Chondrocyte (in vitro differentiated cells): Measurements from ENCODE around the gene MEOX1. TPM values are rescaled to one million over a fixed set of nuclear protein-coding genes. Genes with fewer than 3 reads are reported as not detected.

Experiments used
- DNase-seq: peaks from one replicate; pipeline ENCODE4 v3.0.0; 2021; ENCODE audit warnings: mixed read lengths, low spot score
- H3K27ac Mint-ChIP-seq: one replicate; pipeline ENCODE4 v1.8.0; 2021; ENCODE audit warnings: mild to moderate bottlenecking, moderate library complexity, mixed read lengths; ENCODE audit not compliant: unreplicated experiment
- H3K27me3 Mint-ChIP-seq: 2 replicates; pipeline ENCODE4 v1.8.0; 2021; ENCODE audit warnings: low read depth, mixed read lengths
- H3K36me3 Mint-ChIP-seq: 2 replicates; pipeline ENCODE4 v1.8.0; 2021; ENCODE audit warnings: low read depth, mixed read lengths
- H3K4me1 Mint-ChIP-seq: 2 replicates; pipeline ENCODE4 v1.8.0; 2021; ENCODE audit warnings: low read depth, mild to moderate bottlenecking, mixed read lengths
- H3K4me3 Mint-ChIP-seq: one replicate; pipeline ENCODE4 v1.8.0; 2021; ENCODE audit warnings: mild to moderate bottlenecking, moderate library complexity, mixed read lengths; ENCODE audit not compliant: unreplicated experiment
- H3K9me3 Mint-ChIP-seq: 2 replicates; pipeline ENCODE4 v1.8.0; 2021; ENCODE audit warnings: low read depth, mixed read lengths
- total RNA-seq: library from RNA; stranded (reverse); gene quantifications from 3 replicates; pipeline ENCODE4 v1.2.1, GENCODE V29; 2021
- TF ChIP-seq, protein P1 (sequence below): fragments of 200-600 bp; sonication (generic); IDR thresholded peaks from 2 replicates; pipeline ENCODE4 v1.5.0; 2021; ENCODE audit warnings: antibody characterized with exemption, mild to moderate bottlenecking, moderate library complexity

The MEOX1 gene
- total RNA-seq, 1 donor from 2014 or later, result 0.07 TPM

- H3K4me1 Mint-ChIP-seq, result peaks cover 17% of the 10 kb centered on the region
- H3K4me3 Mint-ChIP-seq, result no peak overlapping the region
- TF ChIP-seq, protein P1, sequence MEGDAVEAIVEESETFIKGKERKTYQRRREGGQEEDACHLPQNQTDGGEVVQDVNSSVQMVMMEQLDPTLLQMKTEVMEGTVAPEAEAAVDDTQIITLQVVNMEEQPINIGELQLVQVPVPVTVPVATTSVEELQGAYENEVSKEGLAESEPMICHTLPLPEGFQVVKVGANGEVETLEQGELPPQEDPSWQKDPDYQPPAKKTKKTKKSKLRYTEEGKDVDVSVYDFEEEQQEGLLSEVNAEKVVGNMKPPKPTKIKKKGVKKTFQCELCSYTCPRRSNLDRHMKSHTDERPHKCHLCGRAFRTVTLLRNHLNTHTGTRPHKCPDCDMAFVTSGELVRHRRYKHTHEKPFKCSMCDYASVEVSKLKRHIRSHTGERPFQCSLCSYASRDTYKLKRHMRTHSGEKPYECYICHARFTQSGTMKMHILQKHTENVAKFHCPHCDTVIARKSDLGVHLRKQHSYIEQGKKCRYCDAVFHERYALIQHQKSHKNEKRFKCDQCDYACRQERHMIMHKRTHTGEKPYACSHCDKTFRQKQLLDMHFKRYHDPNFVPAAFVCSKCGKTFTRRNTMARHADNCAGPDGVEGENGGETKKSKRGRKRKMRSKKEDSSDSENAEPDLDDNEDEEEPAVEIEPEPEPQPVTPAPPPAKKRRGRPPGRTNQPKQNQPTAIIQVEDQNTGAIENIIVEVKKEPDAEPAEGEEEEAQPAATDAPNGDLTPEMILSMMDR, result no peak
- H3K36me3 Mint-ChIP-seq, result no peaks in the 10 kb centered on the region
- H3K9me3 Mint-ChIP-seq, result no peaks in the 10 kb centered on the region
- DNase-seq, result no peak
- no peaks in the 10 kb centered on the region for H3K27me3 Mint-ChIP-seq
- H3K27ac Mint-ChIP-seq, result no peak overlapping the region
Observed at GRCh38 chr17:43658900-43659299, 2.8 kb downstream of the MEOX1 start.

DNA sequence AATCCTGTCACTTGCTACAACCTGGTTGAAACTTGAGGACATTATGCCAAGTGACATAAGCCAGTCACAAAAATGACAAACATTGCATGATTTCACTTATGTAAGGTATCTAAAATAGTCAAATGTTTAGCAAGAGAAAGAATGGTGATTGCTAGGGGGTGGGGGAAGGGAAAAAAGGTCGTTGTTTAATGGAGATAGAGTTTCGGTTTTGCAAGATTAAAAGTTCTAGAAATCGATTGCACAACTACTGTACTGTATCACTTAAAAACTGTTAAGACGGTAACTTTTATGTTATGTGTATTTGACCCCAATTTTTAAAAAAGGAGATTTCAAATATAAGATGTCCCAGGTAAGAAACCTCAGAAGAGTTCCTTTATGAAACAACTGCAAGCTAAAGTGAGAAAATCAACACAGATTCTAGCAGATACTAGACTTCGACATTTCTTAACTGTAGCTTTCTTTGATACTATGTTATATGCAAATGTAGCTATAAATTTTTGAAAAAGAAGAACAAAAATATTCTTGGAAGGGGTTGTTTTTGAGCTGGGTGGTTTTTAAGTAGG, 5.9 kb downstream of the MEOX1 start:
- H3K4me1 Mint-ChIP-seq, result no peaks in the 10 kb centered on the region
- DNase-seq, result no peak
- TF ChIP-seq, protein P1, result no peak
- H3K36me3 Mint-ChIP-seq, result no peaks in the 10 kb centered on the region
- H3K27ac Mint-ChIP-seq, result no peak overlapping the region
- H3K4me3 Mint-ChIP-seq, result no peak overlapping the region
- no peaks in the 10 kb centered on the region for H3K9me3 Mint-ChIP-seq
- no peaks in the 10 kb centered on the region for H3K27me3 Mint-ChIP-seq

GRCh38 chr17:43652124-43652480, 9.6 kb downstream of the MEOX1 start:
- no peak overlapping the region for H3K27ac Mint-ChIP-seq
- TF ChIP-seq, protein P1, result no peak
- no peak for DNase-seq
- no peaks in the 10 kb centered on the region for H3K36me3 Mint-ChIP-seq
- no peaks in the 10 kb centered on the region for H3K9me3 Mint-ChIP-seq
- no peak overlapping the region for H3K4me3 Mint-ChIP-seq
- H3K4me1 Mint-ChIP-seq, result no peaks in the 10 kb centered on the region
- no peaks in the 10 kb centered on the region for H3K27me3 Mint-ChIP-seq

- Mint-ChIP-seq H3K4me1 (no peaks in the 10 kb centered on the region), H3K27me3 (no peaks in the 10 kb centered on the region), H3K27ac (no peak overlapping the region), H3K9me3 (no peaks in the 10 kb centered on the region), H3K36me3 (no peaks in the 10 kb centered on the region), H3K4me3 (no peak overlapping the region)
- TF ChIP-seq, protein P1, result no peak
- no peak for DNase-seq
Observed at GRCh38 chr17:43650471-43650870, 11.3 kb downstream of the MEOX1 start.

DNA sequence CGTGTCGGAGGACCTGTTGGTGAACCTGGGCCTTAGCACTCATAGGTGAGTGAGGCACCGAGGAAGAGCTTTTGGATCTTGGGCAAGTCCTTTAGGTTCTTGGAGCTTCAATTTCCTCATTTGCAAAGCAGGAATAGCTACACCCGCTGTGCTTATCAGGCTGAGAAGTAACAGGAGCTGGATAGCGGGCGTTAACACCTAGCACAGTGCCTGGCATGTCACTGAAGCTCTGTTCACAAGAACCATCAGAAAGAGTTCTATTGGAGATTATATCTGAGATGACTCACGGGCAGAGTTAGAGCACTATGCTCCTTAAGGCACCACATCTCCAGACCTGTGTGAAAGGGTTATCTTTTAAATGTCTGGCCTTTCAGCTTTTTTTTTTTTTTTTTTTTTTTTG, 12.8 kb downstream of the MEOX1 start:
- TF ChIP-seq, protein P1, result no peak
- no peaks in the 10 kb centered on the region for H3K36me3 Mint-ChIP-seq
- no peak overlapping the region for H3K4me3 Mint-ChIP-seq
- no peaks in the 10 kb centered on the region for H3K4me1 Mint-ChIP-seq
- H3K27ac Mint-ChIP-seq, result no peak overlapping the region
- no peaks in the 10 kb centered on the region for H3K9me3 Mint-ChIP-seq
- peaks cover 4% of the 10 kb centered on the region for H3K27me3 Mint-ChIP-seq
- no peak for DNase-seq
